ENCODE measurements around the gene WSCD2. TPM values are rescaled to one million over a fixed set of nuclear protein-coding genes. Genes with fewer than 3 reads are reported as not detected.

WSCD2 gene
- total RNA-seq, 2 experiments from 2014 or later = not detected

GRCh38 chr12:108090932-108091678, 38.0 kb upstream of the WSCD2 start:
- H3K9me2 ChIP-seq (ENCODE audit: insufficient read depth, low read length) = no peaks in the 10 kb centered on the region
- CTCF ChIA-PET (ENCODE audit: unreplicated experiment) = no interaction called here
- POLR2A ChIA-PET = no interaction called here
- no peak overlapping the region for H3K4me2 ChIP-seq (ENCODE audit: low read length)
- BruUV-seq (replicated peaks) = no TSS peak
- no peak overlapping the region for H2AFZ ChIP-seq (ENCODE audit: low read length)
- TF ChIP-seq CTCF (conservative IDR thresholded peaks at IDR 0.05; ENCODE audit: low read length) (no peak), EZH2phosphoT487 (IDR thresholded peaks at IDR 0.05; ENCODE audit: borderline replicate concordance, low read depth, low read length) (no peak)
- no peaks in the 10 kb centered on the region for H3K4me1 ChIP-seq (ENCODE audit: insufficient read depth, low read length, poor library complexity, severe bottlenecking)
- no peaks in the 10 kb centered on the region for H3K9me3 ChIP-seq (ENCODE audit: low read length)
- no peak overlapping the region for H3K27ac ChIP-seq (ENCODE audit: low read depth, low read length, poor library complexity, severe bottlenecking)
- no peak overlapping the region for H3K4me3 ChIP-seq (ENCODE audit: low read depth, low read length, poor library complexity, severe bottlenecking)
- no peaks in the 10 kb centered on the region for H4K20me1 ChIP-seq (ENCODE audit: insufficient read depth, low read length)
- intact Hi-C loops (cut with micrococcal nuclease; ENCODE audit: unreplicated experiment) = no loop called here
- H3K79me2 ChIP-seq (ENCODE audit: insufficient read depth, low read depth, low read length) = no peaks in the 10 kb centered on the region
- DNase-seq (ENCODE audit: low spot score) = no peak
- no peaks in the 10 kb centered on the region for H3K36me3 ChIP-seq (ENCODE audit: insufficient read depth, low read length)

- CTCF ChIA-PET (ENCODE audit: unreplicated experiment) = no interaction called here
- H3K9me3 ChIP-seq (ENCODE audit: low read length) = no peaks in the 10 kb centered on the region
- H3K4me2 ChIP-seq (ENCODE audit: low read length) = no peak overlapping the region
- no peak overlapping the region for H2AFZ ChIP-seq (ENCODE audit: low read length)
- intact Hi-C loops (cut with micrococcal nuclease; ENCODE audit: unreplicated experiment) = no loop called here
- TF ChIP-seq EZH2phosphoT487 (IDR thresholded peaks at IDR 0.05; ENCODE audit: borderline replicate concordance, low read depth, low read length) (no peak), CTCF (conservative IDR thresholded peaks at IDR 0.05; ENCODE audit: low read length) (no peak)
- H3K9me2 ChIP-seq (ENCODE audit: insufficient read depth, low read length) = no peaks in the 10 kb centered on the region
- H3K4me1 ChIP-seq (ENCODE audit: insufficient read depth, low read length, poor library complexity, severe bottlenecking) = no peaks in the 10 kb centered on the region
- BruUV-seq (replicated peaks) = no TSS peak
- H4K20me1 ChIP-seq (ENCODE audit: insufficient read depth, low read length) = no peaks in the 10 kb centered on the region
- DNase-seq (ENCODE audit: low spot score) = no peak
- no peaks in the 10 kb centered on the region for H3K79me2 ChIP-seq (ENCODE audit: insufficient read depth, low read depth, low read length)
- no peak overlapping the region for H3K27ac ChIP-seq (ENCODE audit: low read depth, low read length, poor library complexity, severe bottlenecking)
- no peak overlapping the region for H3K4me3 ChIP-seq (ENCODE audit: low read depth, low read length, poor library complexity, severe bottlenecking)
- no peaks in the 10 kb centered on the region for H3K36me3 ChIP-seq (ENCODE audit: insufficient read depth, low read length)
- POLR2A ChIA-PET = no interaction called here
Observed at GRCh38 chr12:108091679-108092051, 37.4 kb upstream of the WSCD2 start.

GRCh38 chr12:108093209-108093608, 35.9 kb upstream of the WSCD2 start:
- Histone ChIP-seq H3K79me2 (ENCODE audit: insufficient read depth, low read depth, low read length) (no peaks in the 10 kb centered on the region), H3K4me3 (ENCODE audit: low read depth, low read length, poor library complexity, severe bottlenecking) (no peak overlapping the region), H3K36me3 (ENCODE audit: insufficient read depth, low read length) (no peaks in the 10 kb centered on the region), H3K4me1 (ENCODE audit: insufficient read depth, low read length, poor library complexity, severe bottlenecking) (no peaks in the 10 kb centered on the region), H3K4me2 (ENCODE audit: low read length) (no peak overlapping the region), H4K20me1 (ENCODE audit: insufficient read depth, low read length) (no peaks in the 10 kb centered on the region), H3K9me2 (ENCODE audit: insufficient read depth, low read length) (no peaks in the 10 kb centered on the region), H2AFZ (ENCODE audit: low read length) (no peak overlapping the region), H3K9me3 (ENCODE audit: low read length) (no peaks in the 10 kb centered on the region), H3K27ac (ENCODE audit: low read depth, low read length, poor library complexity, severe bottlenecking) (no peak overlapping the region)
- intact Hi-C loops (cut with micrococcal nuclease; ENCODE audit: unreplicated experiment) = no loop called here
- ChIA-PET POLR2A (no interaction called here), CTCF (ENCODE audit: unreplicated experiment) (no interaction called here)
- no peak for TF ChIP-seq CTCF (conservative IDR thresholded peaks at IDR 0.05; ENCODE audit: low read length)
- TF ChIP-seq EZH2phosphoT487 (IDR thresholded peaks at IDR 0.05; ENCODE audit: borderline replicate concordance, low read depth, low read length) = no peak
- no peak for DNase-seq (ENCODE audit: low spot score)
- BruUV-seq (replicated peaks) = no TSS peak
